Measurements from ENCODE around the gene STXBP3. TPM values are rescaled to one million over a fixed set of nuclear protein-coding genes. Genes with fewer than 3 reads are reported as not detected.

Gene STXBP3
- total and polyA plus RNA-seq, 2 donors (not counting 1 experiment from before 2014, with no cell fraction given): 55.3 to 71.0 TPM

DNA sequence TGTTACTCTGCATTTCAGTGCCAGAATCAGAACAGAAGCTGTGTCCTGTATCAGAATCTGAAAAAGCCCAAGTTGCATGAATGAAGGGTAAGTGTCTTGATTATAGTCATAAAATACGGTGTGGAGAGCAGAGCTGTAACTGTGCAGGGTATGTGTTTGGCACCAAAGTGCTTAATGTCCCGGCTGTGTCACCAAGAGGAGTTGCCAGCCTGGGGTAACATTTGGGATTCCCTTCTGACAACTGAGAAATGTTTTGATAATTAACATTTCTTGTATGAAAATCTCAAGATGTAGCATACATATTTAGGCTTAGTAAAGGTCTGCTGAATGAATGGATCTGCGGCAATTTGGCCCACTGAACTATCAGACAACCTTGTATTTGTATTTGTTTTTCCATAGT, 77.2 kb downstream of the STXBP3 start:
- Histone ChIP-seq H3K27ac (ENCODE audit: insufficient read depth, low read length) (no peak overlapping the region), H2AFZ (ENCODE audit: low read length) (no peak overlapping the region), H3K4me3 (replicated peaks in 1 of 4; ENCODE audit: control extremely low read depth in 1 of 4, insufficient read depth in 1 of 4, low read depth in 3 of 4, low read length in 4 of 4) (no peak overlapping the region), H3K79me2 (ENCODE audit: control insufficient read depth, insufficient read depth, low read length) (no peaks in the 10 kb centered on the region), H3K36me3 (ENCODE audit: control insufficient read depth, insufficient read depth, low read length) (no peaks in the 10 kb centered on the region), H3K9me3 (ENCODE audit: control insufficient read depth, insufficient read depth, low read depth, low read length) (no peaks in the 10 kb centered on the region), H3K4me1 (ENCODE audit: control insufficient read depth, extremely low read depth, insufficient read depth, low read length) (peaks cover 8% of the 10 kb centered on the region), H3K4me2 (ENCODE audit: extremely low read depth, insufficient read depth, low read length) (no peak overlapping the region), H3K27me3 (ENCODE audit: control insufficient read depth, insufficient read depth, low read length) (no peaks in the 10 kb centered on the region), H4K20me1 (ENCODE audit: control insufficient read depth, extremely low read depth, insufficient read depth, low read length) (no peaks in the 10 kb centered on the region), H3K9ac (ENCODE audit: insufficient read depth, low read length) (no peak overlapping the region)
- no peak for TF ChIP-seq EZH2 (IDR thresholded peaks at IDR 0.05; ENCODE audit: low read length, missing control alignments)
- TF ChIP-seq, protein P1, sequence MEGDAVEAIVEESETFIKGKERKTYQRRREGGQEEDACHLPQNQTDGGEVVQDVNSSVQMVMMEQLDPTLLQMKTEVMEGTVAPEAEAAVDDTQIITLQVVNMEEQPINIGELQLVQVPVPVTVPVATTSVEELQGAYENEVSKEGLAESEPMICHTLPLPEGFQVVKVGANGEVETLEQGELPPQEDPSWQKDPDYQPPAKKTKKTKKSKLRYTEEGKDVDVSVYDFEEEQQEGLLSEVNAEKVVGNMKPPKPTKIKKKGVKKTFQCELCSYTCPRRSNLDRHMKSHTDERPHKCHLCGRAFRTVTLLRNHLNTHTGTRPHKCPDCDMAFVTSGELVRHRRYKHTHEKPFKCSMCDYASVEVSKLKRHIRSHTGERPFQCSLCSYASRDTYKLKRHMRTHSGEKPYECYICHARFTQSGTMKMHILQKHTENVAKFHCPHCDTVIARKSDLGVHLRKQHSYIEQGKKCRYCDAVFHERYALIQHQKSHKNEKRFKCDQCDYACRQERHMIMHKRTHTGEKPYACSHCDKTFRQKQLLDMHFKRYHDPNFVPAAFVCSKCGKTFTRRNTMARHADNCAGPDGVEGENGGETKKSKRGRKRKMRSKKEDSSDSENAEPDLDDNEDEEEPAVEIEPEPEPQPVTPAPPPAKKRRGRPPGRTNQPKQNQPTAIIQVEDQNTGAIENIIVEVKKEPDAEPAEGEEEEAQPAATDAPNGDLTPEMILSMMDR (conservative IDR thresholded peaks at IDR 0.05 in 1 of 2, IDR thresholded peaks at IDR 0.05 in 1 of 2; ENCODE audit: low read depth in 1 of 2, low read length in 2 of 2): no peak
- no peak for DNase-seq (ENCODE audit: low read depth in 2 of 2)

DNA sequence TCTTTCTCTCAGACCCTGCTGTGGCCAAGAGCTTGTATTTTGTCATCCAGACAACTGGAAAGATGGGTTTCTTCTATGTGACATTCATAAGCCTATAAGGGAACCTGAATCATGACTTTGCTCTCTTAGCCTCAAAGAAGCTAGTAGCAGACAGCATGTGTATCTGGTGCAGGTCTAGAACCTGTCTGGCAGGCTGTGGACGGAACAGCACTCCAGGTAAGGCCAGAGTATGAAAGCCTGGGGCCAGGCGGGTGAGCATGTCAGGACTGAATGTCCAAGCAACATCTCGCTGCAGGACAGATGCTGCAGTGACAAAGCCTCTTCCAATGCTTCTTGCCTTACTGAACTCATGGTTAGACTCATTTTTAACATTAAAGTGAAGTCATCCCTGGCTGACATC, 77.6 kb downstream of the STXBP3 start:
- no peak overlapping the region for H3K4me3 ChIP-seq (replicated peaks in 1 of 4; ENCODE audit: control extremely low read depth in 1 of 4, insufficient read depth in 1 of 4, low read depth in 3 of 4, low read length in 4 of 4)
- H3K4me2 ChIP-seq (ENCODE audit: extremely low read depth, insufficient read depth, low read length): no peak overlapping the region
- H3K4me1 ChIP-seq (ENCODE audit: control insufficient read depth, extremely low read depth, insufficient read depth, low read length): peaks cover 8% of the 10 kb centered on the region
- no peaks in the 10 kb centered on the region for H3K9me3 ChIP-seq (ENCODE audit: control insufficient read depth, insufficient read depth, low read depth, low read length)
- H3K27ac ChIP-seq (ENCODE audit: insufficient read depth, low read length): no peak overlapping the region
- no peak overlapping the region for H2AFZ ChIP-seq (ENCODE audit: low read length)
- H3K27me3 ChIP-seq (ENCODE audit: control insufficient read depth, insufficient read depth, low read length): no peaks in the 10 kb centered on the region
- no peaks in the 10 kb centered on the region for H3K79me2 ChIP-seq (ENCODE audit: control insufficient read depth, insufficient read depth, low read length)
- TF ChIP-seq, protein P1 (conservative IDR thresholded peaks at IDR 0.05 in 1 of 2, IDR thresholded peaks at IDR 0.05 in 1 of 2; ENCODE audit: low read depth in 1 of 2, low read length in 2 of 2): no peak
- no peak for TF ChIP-seq EZH2 (IDR thresholded peaks at IDR 0.05; ENCODE audit: low read length, missing control alignments)
- no peaks in the 10 kb centered on the region for H3K36me3 ChIP-seq (ENCODE audit: control insufficient read depth, insufficient read depth, low read length)
- no peak for DNase-seq (ENCODE audit: low read depth in 2 of 2)
- no peaks in the 10 kb centered on the region for H4K20me1 ChIP-seq (ENCODE audit: control insufficient read depth, extremely low read depth, insufficient read depth, low read length)
- H3K9ac ChIP-seq (ENCODE audit: insufficient read depth, low read length): no peak overlapping the region

DNA sequence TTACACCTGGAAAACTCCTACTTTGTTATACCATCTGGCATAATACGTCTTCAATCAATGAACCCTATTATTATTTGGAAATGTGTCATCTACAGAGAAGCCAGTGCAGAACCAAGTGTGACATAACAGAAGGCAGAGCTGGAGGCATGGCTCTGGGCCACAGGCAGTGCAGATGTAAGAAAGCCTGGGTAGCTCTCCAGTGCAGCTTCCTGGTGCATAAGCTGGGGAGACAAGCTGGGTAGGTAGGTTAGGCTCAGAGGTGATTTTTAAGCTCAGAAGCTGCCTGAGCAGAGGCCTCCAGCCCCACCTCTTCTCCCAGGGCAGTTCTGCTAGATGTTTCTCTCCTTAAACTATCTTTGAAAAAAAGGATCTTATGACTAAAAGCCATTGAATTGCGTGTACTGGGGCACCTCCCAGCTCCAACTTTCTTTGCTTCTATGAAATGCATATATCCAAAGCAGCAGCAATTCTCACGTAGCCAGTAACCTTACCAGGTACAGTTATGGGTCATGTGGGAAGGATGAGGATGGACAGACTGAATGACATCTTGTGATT, 79.7 kb downstream of the STXBP3 start:
- Histone ChIP-seq H3K27ac (ENCODE audit: insufficient read depth, low read length) (no peak overlapping the region), H3K27me3 (ENCODE audit: control insufficient read depth, insufficient read depth, low read length) (no peaks in the 10 kb centered on the region), H3K9ac (ENCODE audit: insufficient read depth, low read length) (no peak overlapping the region), H3K4me2 (ENCODE audit: extremely low read depth, insufficient read depth, low read length) (no peak overlapping the region), H3K36me3 (ENCODE audit: control insufficient read depth, insufficient read depth, low read length) (no peaks in the 10 kb centered on the region), H2AFZ (ENCODE audit: low read length) (no peak overlapping the region), H3K79me2 (ENCODE audit: control insufficient read depth, insufficient read depth, low read length) (no peaks in the 10 kb centered on the region), H3K4me1 (ENCODE audit: control insufficient read depth, extremely low read depth, insufficient read depth, low read length) (peaks cover 18% of the 10 kb centered on the region), H3K4me3 (replicated peaks in 1 of 4; ENCODE audit: control extremely low read depth in 1 of 4, insufficient read depth in 1 of 4, low read depth in 3 of 4, low read length in 4 of 4) (no peak overlapping the region), H4K20me1 (ENCODE audit: control insufficient read depth, extremely low read depth, insufficient read depth, low read length) (no peaks in the 10 kb centered on the region), H3K9me3 (ENCODE audit: control insufficient read depth, insufficient read depth, low read depth, low read length) (no peaks in the 10 kb centered on the region)
- no peak for TF ChIP-seq EZH2 (IDR thresholded peaks at IDR 0.05; ENCODE audit: low read length, missing control alignments)
- TF ChIP-seq, protein P1 (conservative IDR thresholded peaks at IDR 0.05 in 1 of 2, IDR thresholded peaks at IDR 0.05 in 1 of 2; ENCODE audit: low read depth in 1 of 2, low read length in 2 of 2): no peak
- no peak for DNase-seq (ENCODE audit: low read depth in 2 of 2)
